Measurements from ENCODE around the gene XPO4.

DNA sequence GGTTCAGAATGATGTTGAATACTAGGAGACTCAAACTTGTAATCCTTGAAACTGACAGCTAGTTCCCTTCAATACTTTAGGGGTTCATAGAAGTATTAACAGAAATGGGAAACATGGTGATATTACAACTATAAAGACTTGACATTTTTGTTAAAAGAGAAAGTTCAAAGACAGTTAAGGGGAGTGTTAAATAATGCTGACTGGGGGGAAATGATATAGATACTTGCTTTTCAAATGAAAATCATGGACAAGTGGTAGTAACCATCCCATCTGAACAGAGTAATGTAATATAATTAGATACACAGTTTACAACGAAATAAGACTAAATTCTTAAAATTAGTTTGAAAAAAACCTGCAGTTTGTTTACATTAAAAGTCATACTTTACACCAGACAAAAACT is 122.2 kb downstream of the XPO4 start:
- no peak for TF ChIP-seq YY1 (IDR thresholded peaks at IDR 0.05; ENCODE audit: insufficient read depth, insufficient read length)
- no peak for TF ChIP-seq SUZ12 (IDR thresholded peaks at IDR 0.05; ENCODE audit: extremely low read depth, insufficient read depth, insufficient read length)
